Measurements from ENCODE around the gene TIAM2. TPM values are rescaled to one million over a fixed set of nuclear protein-coding genes. Genes with fewer than 3 reads are reported as not detected.
A peak's percentile ranks its signal among the peaks of the same experiment; 100 is the strongest.

The TIAM2 gene
- total RNA-seq, 1 donor from 2014 or later, result 18.1 TPM

- H3K27me3 Mint-ChIP-seq (ENCODE audit: low read depth), result no peaks in the 10 kb centered on the region
- peaks cover 9% of the 10 kb centered on the region for H3K4me1 Mint-ChIP-seq
- no peaks in the 10 kb centered on the region for H3K9me3 Mint-ChIP-seq
- DNase-seq (ENCODE audit: low spot score in 2 of 2, unreplicated experiment in 2 of 2), result no peak
- H3K36me3 Mint-ChIP-seq, result peaks cover 4% of the 10 kb centered on the region
- no peak overlapping the region for H3K4me3 Mint-ChIP-seq
- H3K27ac Mint-ChIP-seq, result no peak overlapping the region
- TF ChIP-seq CTCF (IDR thresholded peaks at IDR 0.05; ENCODE audit: unreplicated experiment), result no peak
Observed at GRCh38 chr6:155163601-155164000, 168.5 kb downstream of the TIAM2 start.

GRCh38 chr6:155165029-155165710 lies 170.1 kb downstream of the TIAM2 start:
- Mint-ChIP-seq H3K9me3 (no peaks in the 10 kb centered on the region), H3K4me3 (no peak overlapping the region), H3K27ac (peak overlapping the region; percentile 20), H3K36me3 (peaks cover 4% of the 10 kb centered on the region), H3K4me1 (peaks cover 6% of the 10 kb centered on the region), H3K27me3 (ENCODE audit: low read depth) (no peaks in the 10 kb centered on the region)
- no peak for TF ChIP-seq CTCF (IDR thresholded peaks at IDR 0.05; ENCODE audit: unreplicated experiment)
- no peak for DNase-seq (ENCODE audit: low spot score in 2 of 2, unreplicated experiment in 2 of 2)

GRCh38 chr6:155170519-155170918 lies 175.4 kb downstream of the TIAM2 start:
- no peak for DNase-seq (ENCODE audit: low spot score in 2 of 2, unreplicated experiment in 2 of 2)
- H3K4me1 Mint-ChIP-seq, result peaks cover 16% of the 10 kb centered on the region
- H3K27ac Mint-ChIP-seq, result no peak overlapping the region
- no peaks in the 10 kb centered on the region for H3K27me3 Mint-ChIP-seq (ENCODE audit: low read depth)
- no peak for TF ChIP-seq CTCF (IDR thresholded peaks at IDR 0.05; ENCODE audit: unreplicated experiment)
- no peaks in the 10 kb centered on the region for H3K36me3 Mint-ChIP-seq
- H3K4me3 Mint-ChIP-seq, result no peak overlapping the region
- no peaks in the 10 kb centered on the region for H3K9me3 Mint-ChIP-seq

- no peak overlapping the region for H3K4me3 Mint-ChIP-seq
- no peaks in the 10 kb centered on the region for H3K9me3 Mint-ChIP-seq
- DNase-seq (ENCODE audit: low spot score in 2 of 2, unreplicated experiment in 2 of 2), result no peak
- no peaks in the 10 kb centered on the region for H3K27me3 Mint-ChIP-seq (ENCODE audit: low read depth)
- H3K36me3 Mint-ChIP-seq, result no peaks in the 10 kb centered on the region
- TF ChIP-seq CTCF (IDR thresholded peaks at IDR 0.05; ENCODE audit: unreplicated experiment), result no peak
- peak overlapping the region; percentile 64 for H3K27ac Mint-ChIP-seq
- peaks cover 16% of the 10 kb centered on the region for H3K4me1 Mint-ChIP-seq
Observed at GRCh38 chr6:155171109-155171746, 176.1 kb downstream of the TIAM2 start.

- Mint-ChIP-seq H3K27ac (peak overlapping the region; percentile 32), H3K9me3 (no peaks in the 10 kb centered on the region)
- TF ChIP-seq CTCF (IDR thresholded peaks at IDR 0.05; ENCODE audit: unreplicated experiment), result no peak
Observed at GRCh38 chr6:155171747-155172449, 176.8 kb downstream of the TIAM2 start.

More at GRCh38 chr6:155171747-155172449, 176.8 kb downstream of the TIAM2 start:
- H3K27me3 Mint-ChIP-seq (ENCODE audit: low read depth), result no peaks in the 10 kb centered on the region
- H3K36me3 Mint-ChIP-seq, result no peaks in the 10 kb centered on the region
- no peak overlapping the region for H3K4me3 Mint-ChIP-seq
- no peak for DNase-seq (ENCODE audit: low spot score in 2 of 2, unreplicated experiment in 2 of 2)
- H3K4me1 Mint-ChIP-seq, result peaks cover 16% of the 10 kb centered on the region

Data from mesothelial cell of epicardium (in vitro differentiated cells).